Peyer's patch (tissue), 4 donors: Measurements from ENCODE around the gene MRGPRG. TPM values are rescaled to one million over a fixed set of nuclear protein-coding genes. Genes with fewer than 3 reads are reported as not detected.
A peak's percentile ranks its signal among the peaks of the same experiment; 100 is the strongest.
"Not testable (repeated sequence)": the region's sequence is repeated elsewhere in the genome, so short reads cannot be mapped to it uniquely, and the experiment has no call there.

Experiments used
- DNase-seq, 3 donors: peaks; one replicate each; pipeline ENCODE4 v3.0.0-alpha.2; 2017 to 2019
- H3K27ac ChIP-seq, 4 donors: fragments of 200-600 bp; sonication (generic); one replicate each; pipeline ENCODE4 v1.5.1; 2016 to 2019
- H3K27me3 ChIP-seq, 2 donors: fragments of 200-600 bp; sonication (generic); one replicate each; pipeline ENCODE4 v1.5.1; 2019
- H3K36me3 ChIP-seq, 3 donors: fragments of 200-600 bp; sonication (generic); one replicate each; pipeline ENCODE4 v1.5.1; 2016 to 2019
- H3K4me1 ChIP-seq, 4 donors: fragments of 200-600 bp; sonication (generic); one replicate each; pipeline ENCODE4 v1.5.1; 2016 to 2019
- H3K4me3 ChIP-seq, 4 donors: fragments of 200-600 bp; sonication (generic); 1 replicate in 3 of 4; 2 replicates in 1 of 4; pipeline ENCODE4 v1.5.1; 2016 to 2019; ENCODE audit warnings: mild to moderate bottlenecking in 1 of 4
- H3K9me3 ChIP-seq, 4 donors: fragments of 200-600 bp; sonication (generic); one replicate each; pipeline ENCODE4 v1.5.1; 2016 to 2019; ENCODE audit warnings: mild to moderate bottlenecking in 1 of 4
- POLR2A ChIP-seq, 2 donors: fragments of 450-650 bp; IDR thresholded peaks; one replicate each; pipeline ENCODE4 v1.5.1; 2017; ENCODE audit warnings: antibody characterized with exemption in 2 of 2, mild to moderate bottlenecking in 2 of 2, moderate library complexity in 2 of 2
- total RNA-seq, 4 donors: library from RNA; depleted of rRNA; stranded (reverse); fragments of >200 nt; gene quantifications; one replicate each; pipeline ENCODE4 v1.1.0, GENCODE V29; 2016
- TF ChIP-seq, protein P1 (sequence below), 6 experiments: fragments of 450-650 bp in 4 of 6; fragments of 200-600 bp in 2 of 6; sonication (generic) in 1 of 6; IDR thresholded peaks; one replicate each; pipeline ENCODE4 v1.5.1; 2017 to 2019; ENCODE audit warnings: antibody characterized with exemption in 6 of 6, mild to moderate bottlenecking in 3 of 6, moderate library complexity in 1 of 6

Gene MRGPRG, protein sequence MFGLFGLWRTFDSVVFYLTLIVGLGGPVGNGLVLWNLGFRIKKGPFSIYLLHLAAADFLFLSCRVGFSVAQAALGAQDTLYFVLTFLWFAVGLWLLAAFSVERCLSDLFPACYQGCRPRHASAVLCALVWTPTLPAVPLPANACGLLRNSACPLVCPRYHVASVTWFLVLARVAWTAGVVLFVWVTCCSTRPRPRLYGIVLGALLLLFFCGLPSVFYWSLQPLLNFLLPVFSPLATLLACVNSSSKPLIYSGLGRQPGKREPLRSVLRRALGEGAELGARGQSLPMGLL
- not detected for total RNA-seq

DNA sequence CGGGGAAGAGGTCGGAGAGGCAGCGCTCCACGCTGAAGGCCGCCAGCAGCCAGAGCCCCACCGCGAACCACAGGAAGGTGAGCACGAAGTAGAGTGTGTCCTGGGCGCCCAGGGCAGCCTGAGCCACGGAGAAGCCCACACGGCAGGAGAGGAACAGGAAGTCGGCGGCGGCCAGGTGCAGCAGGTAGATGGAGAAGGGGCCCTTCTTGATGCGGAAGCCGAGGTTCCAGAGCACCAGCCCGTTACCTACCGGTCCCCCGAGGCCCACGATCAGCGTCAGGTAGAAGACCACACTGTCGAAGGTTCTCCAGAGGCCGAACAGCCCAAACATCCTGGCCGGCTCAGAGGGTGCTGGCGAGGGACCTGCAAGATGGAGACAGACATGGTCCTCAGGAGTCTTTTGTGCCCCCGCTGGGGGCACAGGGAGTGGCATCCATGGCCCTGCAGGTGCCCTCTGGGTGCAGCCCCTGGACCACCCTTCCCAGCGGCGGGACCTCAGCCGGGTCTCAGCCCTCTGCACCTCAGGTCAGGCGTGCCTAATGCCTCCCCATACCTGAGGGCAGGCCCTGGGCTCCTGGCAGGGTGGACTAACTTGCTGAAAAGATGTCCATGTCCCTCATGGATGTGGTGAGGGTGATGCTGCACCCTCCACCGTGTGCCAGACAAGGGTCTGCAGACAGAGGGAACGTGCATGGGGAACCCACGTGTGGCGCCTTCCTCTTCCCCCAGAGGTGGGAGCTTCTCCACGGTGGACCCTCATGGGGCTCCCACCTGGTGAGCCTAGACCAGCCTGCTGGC, at the start of gene MRGPRG:
MRGPRG (minus strand) TSS at position 331 of the 798 bp plus-strand sequence; CDS start at position 331, 0 bp downstream.
- no peak within 1 kb of the TSS for H3K4me3 ChIP-seq
- DNase-seq: peak in 1 of 3 donors; percentile 40
- TF ChIP-seq POLR2A (IDR thresholded peaks at IDR 0.05): no peak
- TF ChIP-seq, protein P1, sequence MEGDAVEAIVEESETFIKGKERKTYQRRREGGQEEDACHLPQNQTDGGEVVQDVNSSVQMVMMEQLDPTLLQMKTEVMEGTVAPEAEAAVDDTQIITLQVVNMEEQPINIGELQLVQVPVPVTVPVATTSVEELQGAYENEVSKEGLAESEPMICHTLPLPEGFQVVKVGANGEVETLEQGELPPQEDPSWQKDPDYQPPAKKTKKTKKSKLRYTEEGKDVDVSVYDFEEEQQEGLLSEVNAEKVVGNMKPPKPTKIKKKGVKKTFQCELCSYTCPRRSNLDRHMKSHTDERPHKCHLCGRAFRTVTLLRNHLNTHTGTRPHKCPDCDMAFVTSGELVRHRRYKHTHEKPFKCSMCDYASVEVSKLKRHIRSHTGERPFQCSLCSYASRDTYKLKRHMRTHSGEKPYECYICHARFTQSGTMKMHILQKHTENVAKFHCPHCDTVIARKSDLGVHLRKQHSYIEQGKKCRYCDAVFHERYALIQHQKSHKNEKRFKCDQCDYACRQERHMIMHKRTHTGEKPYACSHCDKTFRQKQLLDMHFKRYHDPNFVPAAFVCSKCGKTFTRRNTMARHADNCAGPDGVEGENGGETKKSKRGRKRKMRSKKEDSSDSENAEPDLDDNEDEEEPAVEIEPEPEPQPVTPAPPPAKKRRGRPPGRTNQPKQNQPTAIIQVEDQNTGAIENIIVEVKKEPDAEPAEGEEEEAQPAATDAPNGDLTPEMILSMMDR (IDR thresholded peaks at IDR 0.05): no peak
- no peaks in the 10 kb centered on the region for H3K27me3 ChIP-seq
- no peaks in the 10 kb centered on the region for H3K36me3 ChIP-seq
- H3K9me3 ChIP-seq: no peaks in the 10 kb centered on the region
- no peaks in the 10 kb centered on the region for H3K4me1 ChIP-seq
- H3K27ac ChIP-seq: no peak within 1 kb of the TSS

DNA sequence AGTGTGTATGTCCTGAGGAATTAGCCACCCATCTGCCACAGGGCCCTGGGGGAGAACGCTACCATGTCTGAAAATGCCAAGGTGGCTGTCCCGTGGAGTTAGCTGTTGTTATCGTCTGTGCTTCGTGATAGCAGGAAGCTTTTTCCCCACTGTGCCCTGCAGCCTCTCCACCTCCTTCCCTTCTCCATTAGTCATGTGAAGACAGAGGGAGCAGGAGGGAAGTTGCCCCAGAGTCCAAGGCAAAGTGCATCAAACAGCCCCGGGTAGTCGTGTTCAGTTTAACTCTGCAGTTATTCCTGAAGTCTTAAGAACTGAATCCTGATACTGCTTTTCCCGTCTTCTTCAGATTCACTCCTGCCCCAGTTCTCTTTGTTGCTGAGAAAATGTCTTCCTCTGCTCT, 43.9 kb upstream of the MRGPRG start:
- H3K27me3 ChIP-seq, H3K4me1 ChIP-seq: not testable (repeated sequence)

DNA sequence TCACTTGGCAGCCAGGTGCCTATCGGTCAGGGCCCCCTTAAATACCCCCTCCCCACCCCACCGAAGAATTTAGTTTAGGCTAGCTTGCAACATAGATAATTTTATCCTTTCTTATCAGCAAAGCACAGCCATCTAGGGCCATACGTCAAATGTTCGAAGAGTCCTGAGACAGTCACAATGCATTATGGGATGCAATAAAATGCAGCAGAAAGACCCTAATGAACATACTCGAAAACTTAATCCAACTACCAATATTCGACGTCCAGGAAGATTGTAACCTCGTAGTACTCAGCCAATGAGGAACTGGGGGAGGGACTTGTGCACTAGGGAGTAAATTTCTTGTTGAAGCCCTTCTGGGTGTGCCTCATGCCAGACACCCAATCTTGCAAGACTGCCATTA, 43.2 kb upstream of the MRGPRG start:
- not testable (repeated sequence) for H3K36me3 ChIP-seq, DNase-seq, H3K9me3 ChIP-seq, H3K4me1 ChIP-seq, H3K27ac ChIP-seq, H3K4me3 ChIP-seq, H3K27me3 ChIP-seq

More for the DNA sequence above, 43.9 kb upstream of the MRGPRG start:
- not testable (repeated sequence) for H3K4me3 ChIP-seq, DNase-seq, H3K27ac ChIP-seq, H3K9me3 ChIP-seq, H3K36me3 ChIP-seq

DNA sequence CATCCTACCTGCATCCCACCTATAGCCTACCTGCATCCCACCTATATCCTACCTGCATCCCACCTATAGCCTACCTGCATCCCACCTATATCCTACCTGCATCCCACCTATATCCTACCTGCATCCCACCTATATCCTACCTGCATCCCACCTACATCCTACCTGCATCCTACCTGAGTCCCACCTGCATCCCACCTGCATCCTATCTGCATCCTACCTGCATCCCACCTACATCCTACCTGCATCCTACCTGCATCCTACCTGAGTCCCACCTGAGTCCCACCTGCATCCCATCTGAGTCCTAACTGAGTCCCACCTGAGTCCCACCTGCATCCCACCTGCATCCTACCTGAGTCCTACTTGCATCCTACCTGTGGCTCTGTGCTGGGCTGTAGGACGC, 38.9 kb upstream of the MRGPRG start:
- DNase-seq, H3K27ac ChIP-seq, H3K36me3 ChIP-seq, H3K9me3 ChIP-seq, H3K4me1 ChIP-seq, H3K4me3 ChIP-seq, H3K27me3 ChIP-seq: not testable (repeated sequence)

DNA sequence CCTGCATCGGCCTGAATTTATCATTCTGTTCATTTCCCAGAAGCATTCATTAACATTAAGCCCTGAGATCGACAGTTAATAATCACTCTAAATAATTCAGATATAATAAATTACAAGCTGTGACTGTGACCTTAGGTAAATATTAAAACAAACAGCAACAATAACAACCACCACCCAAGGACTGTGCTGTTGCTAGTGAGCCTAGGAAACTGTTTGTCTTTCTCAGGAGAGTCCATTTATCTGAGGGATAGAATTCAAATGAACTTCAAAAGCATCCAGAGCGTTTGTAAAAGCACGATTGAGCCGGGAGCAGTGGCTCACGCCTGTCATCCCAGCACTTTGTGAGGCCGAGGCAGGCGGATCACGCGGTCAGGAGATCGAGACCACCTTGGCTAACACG, 36.6 kb upstream of the MRGPRG start:
- H3K27me3 ChIP-seq, H3K9me3 ChIP-seq, DNase-seq, H3K27ac ChIP-seq, H3K4me3 ChIP-seq, H3K36me3 ChIP-seq, H3K4me1 ChIP-seq: not testable (repeated sequence)

DNA sequence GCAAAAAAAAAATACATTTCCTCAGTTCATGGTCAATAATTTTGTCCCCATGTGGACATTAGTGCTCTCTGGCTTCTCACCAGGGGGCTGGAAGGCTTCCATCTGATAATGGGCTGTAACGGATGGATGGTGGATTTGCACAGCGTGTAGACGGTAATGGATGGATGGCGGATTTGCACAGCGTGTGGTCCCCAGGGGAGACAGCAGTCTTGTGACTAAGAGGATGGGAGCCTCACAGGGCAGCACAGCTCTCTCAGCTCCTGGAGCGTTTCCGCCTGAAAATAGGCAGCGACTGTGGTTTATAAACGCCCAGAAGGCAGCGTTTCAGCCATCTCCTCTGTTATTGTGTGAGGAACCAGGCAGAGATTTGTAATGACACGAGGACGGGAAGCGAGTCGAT, 36.2 kb upstream of the MRGPRG start:
- H3K4me3 ChIP-seq, H3K9me3 ChIP-seq, DNase-seq, H3K27me3 ChIP-seq, H3K36me3 ChIP-seq, H3K4me1 ChIP-seq, H3K27ac ChIP-seq: not testable (repeated sequence)

DNA sequence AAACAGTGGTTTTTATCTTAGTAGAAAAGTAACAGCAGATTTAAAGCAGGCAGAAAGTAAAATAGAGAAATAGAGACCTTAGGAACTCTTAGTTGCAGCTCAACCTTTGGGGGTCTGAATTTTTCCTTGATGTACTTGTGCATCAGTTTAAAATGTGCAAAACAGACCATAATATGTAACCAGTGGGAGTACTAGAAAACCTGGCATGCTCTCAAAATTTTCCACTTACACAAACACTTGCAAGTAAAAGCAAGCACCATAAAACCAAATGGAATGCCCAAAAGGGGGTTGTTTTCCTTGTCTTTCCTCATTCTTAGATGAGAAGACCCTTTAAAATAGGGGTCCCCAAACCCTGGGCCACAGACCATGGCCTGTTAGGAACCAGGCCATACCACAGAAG, 26.5 kb upstream of the MRGPRG start:
- H3K36me3 ChIP-seq: no peaks in the 10 kb centered on the region
- no peak overlapping the region for H3K27ac ChIP-seq
- no peaks in the 10 kb centered on the region for H3K27me3 ChIP-seq
- H3K4me3 ChIP-seq: no peak overlapping the region
- H3K9me3 ChIP-seq: no peaks in the 10 kb centered on the region
- no peak for TF ChIP-seq POLR2A (IDR thresholded peaks at IDR 0.05)
- TF ChIP-seq, protein P1 (IDR thresholded peaks at IDR 0.05): no peak
- DNase-seq: no peak
- H3K4me1 ChIP-seq: no peaks in the 10 kb centered on the region

DNA sequence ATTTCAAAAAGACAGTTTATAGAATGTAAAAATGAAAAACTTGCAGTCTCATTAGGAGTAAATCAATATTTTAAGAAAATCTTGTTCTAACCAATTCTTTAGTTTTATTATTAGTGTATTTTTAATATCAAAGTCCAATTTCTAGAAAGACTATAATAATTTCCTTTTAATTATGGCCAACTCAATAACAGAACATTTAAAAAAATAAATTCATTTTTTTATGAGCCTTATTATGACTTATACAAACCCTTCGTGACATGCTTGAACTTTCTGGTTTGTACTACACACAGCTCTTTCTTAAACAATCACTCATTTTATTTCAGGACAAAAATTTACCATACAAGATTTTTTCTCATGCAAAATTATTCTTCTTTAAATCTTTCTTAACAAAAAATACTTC, 25.3 kb upstream of the MRGPRG start:
- Histone ChIP-seq H3K4me3 (no peak overlapping the region), H3K4me1 (no peaks in the 10 kb centered on the region), H3K9me3 (no peaks in the 10 kb centered on the region), H3K27me3 (no peaks in the 10 kb centered on the region), H3K27ac (no peak overlapping the region), H3K36me3 (no peaks in the 10 kb centered on the region)
- TF ChIP-seq, protein P1 (IDR thresholded peaks at IDR 0.05): no peak
- TF ChIP-seq POLR2A (IDR thresholded peaks at IDR 0.05): no peak
- DNase-seq: no peak
